DND-41 (cell line): ENCODE results near the gene APC.

Source experiments
- CTCF ChIP-seq: IDR thresholded peaks from 2 replicates; pipeline ENCODE4 v1.5.1; 2012; ENCODE audit warnings: borderline replicate concordance, low read length, moderate library complexity, mild to moderate bottlenecking; ENCODE audit not compliant: poor library complexity, severe bottlenecking; ENCODE audit errors: extremely low read depth
- EZH2 ChIP-seq: IDR thresholded peaks from 3 replicates; pipeline ENCODE4 v1.6.1; 2012; ENCODE audit warnings: borderline replicate concordance, low read depth, mild to moderate bottlenecking, moderate library complexity, low read length, inconsistent platforms; ENCODE audit not compliant: severe bottlenecking

- no peak for TF ChIP-seq CTCF
- no peak for TF ChIP-seq EZH2
Observed at GRCh38 chr5:112867411-112867810, 129.7 kb downstream of the APC start.
